MCF 10A (cell line): ENCODE results near the gene GNG13. TPM values are rescaled to one million over a fixed set of nuclear protein-coding genes. Genes with fewer than 3 reads are reported as not detected.

Experiments
- BruUV-seq: library from RNA; stranded (reverse); fragments of 400-500 nt; replicated peaks from 2 replicates; lab custom pipeline; 2021; lab: Mats Ljungman, UMichigan
- CTCF ChIA-PET: fragments of 300-600 bp; sonication (Branson Sonifier 250); formaldehyde crosslinking; extraction: SDS; loops from one replicate; lab custom pipeline; 2021; ENCODE audit warnings: antibody characterized with exemption, inconsistent platforms; lab: Yijun Ruan, JAX
- POLR2A ChIA-PET: fragments of 300-600, 350-650 bp; sonication (Branson Sonifier 250); formaldehyde crosslinking; extraction: SDS; loops from one replicate; lab custom pipeline; 2020; ENCODE audit warnings: antibody characterized with exemption, inconsistent platforms; lab: Yijun Ruan, JAX
- DNase-seq: peaks from one replicate; pipeline ENCODE4 v3.0.0-alpha.2; 2018; ENCODE audit not compliant: unreplicated experiment
- H3K27ac Mint-ChIP-seq: one replicate; pipeline ENCODE4 v1.8.0; 2022; ENCODE audit warnings: mild to moderate bottlenecking, low read depth, mixed read lengths; ENCODE audit not compliant: unreplicated experiment
- H3K27me3 Mint-ChIP-seq: one replicate; pipeline ENCODE4 v1.8.0; 2022; ENCODE audit warnings: mixed read lengths; ENCODE audit not compliant: insufficient read depth, unreplicated experiment
- H3K36me3 Mint-ChIP-seq: one replicate; pipeline ENCODE4 v1.8.0; 2022; ENCODE audit warnings: mild to moderate bottlenecking, moderate library complexity, mixed read lengths; ENCODE audit not compliant: insufficient read depth, unreplicated experiment
- H3K4me1 Mint-ChIP-seq: one replicate; pipeline ENCODE4 v1.8.0; 2022; ENCODE audit warnings: mixed read lengths; ENCODE audit not compliant: insufficient read depth, unreplicated experiment
- H3K4me3 Mint-ChIP-seq: one replicate; pipeline ENCODE4 v1.8.0; 2022; ENCODE audit warnings: mild to moderate bottlenecking, moderate library complexity, mixed read lengths; ENCODE audit not compliant: unreplicated experiment
- H3K9me3 Mint-ChIP-seq: one replicate; pipeline ENCODE4 v1.8.0; 2022; ENCODE audit warnings: mixed read lengths; ENCODE audit not compliant: unreplicated experiment
- intact Hi-C: fragments of 100-400 bp; cut with micrococcal nuclease; formaldehyde crosslinking; loops from 2 replicates; pipeline ENCODE4 v1.14.1; 2022
- total RNA-seq: library from RNA; stranded (reverse); gene quantifications from 2 replicates; pipeline ENCODE4 v1.2.3, GENCODE V29; 2022
- TF ChIP-seq, protein P1 (sequence below): fragments of 200-600 bp; IDR thresholded peaks from one replicate; pipeline ENCODE4 v1.8.0; 2022; ENCODE audit warnings: antibody characterized with exemption, mild to moderate bottlenecking; ENCODE audit not compliant: unreplicated experiment

GNG13 gene
- total RNA-seq, 1 experiment from 2014 or later, result not detected

GRCh38 chr16:775236-775796 is 25.2 kb downstream of the GNG13 start:
- intact Hi-C loops, result no loop called here
- no peak for DNase-seq
- no peak overlapping the region for H3K4me3 Mint-ChIP-seq
- TF ChIP-seq, protein P1, sequence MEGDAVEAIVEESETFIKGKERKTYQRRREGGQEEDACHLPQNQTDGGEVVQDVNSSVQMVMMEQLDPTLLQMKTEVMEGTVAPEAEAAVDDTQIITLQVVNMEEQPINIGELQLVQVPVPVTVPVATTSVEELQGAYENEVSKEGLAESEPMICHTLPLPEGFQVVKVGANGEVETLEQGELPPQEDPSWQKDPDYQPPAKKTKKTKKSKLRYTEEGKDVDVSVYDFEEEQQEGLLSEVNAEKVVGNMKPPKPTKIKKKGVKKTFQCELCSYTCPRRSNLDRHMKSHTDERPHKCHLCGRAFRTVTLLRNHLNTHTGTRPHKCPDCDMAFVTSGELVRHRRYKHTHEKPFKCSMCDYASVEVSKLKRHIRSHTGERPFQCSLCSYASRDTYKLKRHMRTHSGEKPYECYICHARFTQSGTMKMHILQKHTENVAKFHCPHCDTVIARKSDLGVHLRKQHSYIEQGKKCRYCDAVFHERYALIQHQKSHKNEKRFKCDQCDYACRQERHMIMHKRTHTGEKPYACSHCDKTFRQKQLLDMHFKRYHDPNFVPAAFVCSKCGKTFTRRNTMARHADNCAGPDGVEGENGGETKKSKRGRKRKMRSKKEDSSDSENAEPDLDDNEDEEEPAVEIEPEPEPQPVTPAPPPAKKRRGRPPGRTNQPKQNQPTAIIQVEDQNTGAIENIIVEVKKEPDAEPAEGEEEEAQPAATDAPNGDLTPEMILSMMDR, result no peak
- no TSS peak for BruUV-seq
- H3K27ac Mint-ChIP-seq, result no peak overlapping the region
- no peaks in the 10 kb centered on the region for H3K9me3 Mint-ChIP-seq
- H3K27me3 Mint-ChIP-seq, result no peaks in the 10 kb centered on the region
- no peaks in the 10 kb centered on the region for H3K36me3 Mint-ChIP-seq
- no peaks in the 10 kb centered on the region for H3K4me1 Mint-ChIP-seq
- ChIA-PET POLR2A (interaction anchor here (0.7 kb wide), 1 partner anchor 8 kb away, joined by 3 read pairs; no protein-coding TSS in a partner anchor), CTCF (interaction anchor here (0.6 kb wide), 1 partner anchor 783 kb away, joined by 3 read pairs; no protein-coding TSS in a partner anchor)

DNA sequence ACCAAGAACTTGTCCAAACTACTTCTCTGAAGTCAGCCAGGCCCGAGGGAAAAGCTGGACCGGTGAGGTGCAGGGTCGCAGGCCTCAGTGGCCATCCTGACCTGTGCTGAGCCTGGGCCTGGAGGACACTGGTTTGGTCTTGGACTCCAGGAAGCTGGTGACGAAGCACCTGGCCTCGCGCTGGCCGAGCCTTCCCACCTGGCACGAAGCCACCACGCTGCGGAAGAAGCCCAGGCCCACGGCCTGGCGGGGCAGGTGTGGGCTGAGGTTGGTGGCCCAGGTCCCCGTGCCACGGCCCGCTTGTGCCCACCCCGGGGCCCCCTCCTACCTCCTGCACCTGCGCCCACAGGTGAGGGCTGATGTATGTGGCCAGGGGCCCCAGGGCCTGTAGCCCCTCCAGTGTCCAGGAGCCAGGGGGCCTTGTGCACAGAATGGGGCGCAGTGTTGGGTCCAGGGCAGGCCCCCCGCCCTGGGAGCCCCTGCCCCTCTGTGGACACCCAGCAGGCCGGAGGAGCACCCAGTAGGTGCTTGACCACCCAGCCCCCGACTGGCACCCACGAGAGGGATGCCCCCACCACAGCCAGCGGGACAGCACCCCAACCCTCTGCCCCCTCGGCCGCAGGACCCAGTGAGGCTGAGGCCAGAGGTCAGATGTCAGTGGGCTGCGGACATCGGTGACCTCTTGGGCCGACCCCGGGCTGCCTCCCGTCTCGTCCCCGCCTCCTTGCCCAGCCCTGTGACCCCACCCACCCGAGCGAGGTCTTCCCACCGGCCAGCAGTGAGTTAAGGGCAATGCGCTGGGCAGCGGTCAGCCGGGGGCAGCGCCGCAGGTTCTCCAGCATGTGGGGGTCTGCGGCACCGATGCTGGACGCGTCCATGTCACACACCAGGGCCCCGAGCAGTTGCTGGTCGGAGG is 26.2 kb downstream of the GNG13 start:
- Mint-ChIP-seq H3K4me1 (no peaks in the 10 kb centered on the region), H3K4me3 (no peak overlapping the region), H3K9me3 (no peaks in the 10 kb centered on the region), H3K27ac (no peak overlapping the region), H3K27me3 (no peaks in the 10 kb centered on the region), H3K36me3 (no peaks in the 10 kb centered on the region)
- ChIA-PET POLR2A (interaction anchor here (0.7 to 3.0 kb wide), 5 partner anchors 8 to 205 kb away, joined by 3 to 23 read pairs (median 3); partner anchors contain the start of gene MSLN), CTCF (interaction anchor here (0.6 kb wide), 1 partner anchor 783 kb away, joined by 3 read pairs; no protein-coding TSS in a partner anchor)
- DNase-seq, result no peak
- TF ChIP-seq, protein P1, result no peak
- no TSS peak for BruUV-seq
- intact Hi-C loops, result no loop called here

DNA sequence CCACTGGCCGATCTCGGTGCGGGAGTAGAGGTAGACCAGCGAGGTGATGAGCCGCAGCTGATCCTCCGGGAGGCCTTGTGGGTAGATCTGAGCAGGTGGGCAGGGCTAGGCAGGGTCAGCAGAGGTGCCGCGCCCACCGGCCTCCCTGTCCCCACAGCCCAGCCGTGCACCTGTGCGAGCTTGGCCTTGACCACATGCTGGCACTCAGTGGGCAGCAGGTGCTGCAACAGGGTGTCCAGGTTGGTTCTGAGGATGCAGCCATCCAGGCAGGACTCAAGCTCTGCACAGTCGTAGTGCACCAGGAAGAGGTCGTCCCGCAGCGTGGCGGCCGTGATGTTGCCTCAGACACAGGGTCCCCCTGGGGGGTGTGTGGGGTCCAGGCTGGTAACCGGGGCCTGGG is 27.6 kb downstream of the GNG13 start:
- CTCF ChIA-PET, result interaction anchor here (1.0 kb wide), 1 partner anchor 10 kb away, joined by 3 read pairs; no protein-coding TSS in a partner anchor
- H3K27me3 Mint-ChIP-seq, result no peaks in the 10 kb centered on the region

More for the DNA sequence above, 27.6 kb downstream of the GNG13 start:
- Mint-ChIP-seq H3K4me3 (no peak overlapping the region), H3K9me3 (no peaks in the 10 kb centered on the region), H3K4me1 (no peaks in the 10 kb centered on the region), H3K36me3 (no peaks in the 10 kb centered on the region), H3K27ac (no peak overlapping the region)
- TF ChIP-seq, protein P1, result no peak
- intact Hi-C loops, result no loop called here
- POLR2A ChIA-PET, result interaction anchor here (0.7 to 3.0 kb wide), 4 partner anchors 10 to 61 kb away, joined by 3 to 23 read pairs (median 10); partner anchors contain the start of gene MSLN
- DNase-seq, result no peak
- BruUV-seq, result no TSS peak
